ENCODE measurements around the gene CAMK2N1. TPM values are rescaled to one million over a fixed set of nuclear protein-coding genes. Genes with fewer than 3 reads are reported as not detected.

Gene CAMK2N1
- total and polyA plus RNA-seq, 2 of the 8 experiments (the other 6 are each of a cell fraction or from before 2014, with no cell fraction given): 2.3 to 5.6 TPM

GRCh38 chr1:20442920-20443625 lies 42.9 kb downstream of the CAMK2N1 start (continued):
- no peak for TF ChIP-seq KDM1A (IDR thresholded peaks at IDR 0.05; ENCODE audit: borderline replicate concordance, low read length)
- no peak for TF ChIP-seq RBBP5 (IDR thresholded peaks at IDR 0.05; ENCODE audit: borderline replicate concordance, low read depth, low read length)
- no peak for TF ChIP-seq EP300 (IDR thresholded peaks at IDR 0.05; ENCODE audit: borderline replicate concordance in 1 of 2, low read depth in 2 of 2, low read length in 2 of 2)
- no peak for TF ChIP-seq PHF8 (conservative IDR thresholded peaks at IDR 0.05; ENCODE audit: low read depth, low read length)

Data from H1 (cell line).